Nephron progenitor cell (in vitro differentiated cells): ENCODE measurements around the gene RUNX1.

Experiments used
- DNase-seq: peaks from one replicate; pipeline ENCODE4 v3.0.0; 2021
- H3K27ac Mint-ChIP-seq: 2 replicates; pipeline ENCODE4 v1.8.0; 2021; ENCODE audit warnings: mild to moderate bottlenecking, moderate library complexity, mixed read lengths
- H3K27me3 Mint-ChIP-seq: 2 replicates; pipeline ENCODE4 v1.8.0; 2021; ENCODE audit warnings: mild to moderate bottlenecking, low read depth, mixed read lengths; ENCODE audit not compliant: poor library complexity
- H3K36me3 Mint-ChIP-seq: 2 replicates; pipeline ENCODE4 v1.8.0; 2021; ENCODE audit warnings: low read depth, mixed read lengths
- H3K4me1 Mint-ChIP-seq: 2 replicates; pipeline ENCODE4 v1.8.0; 2021; ENCODE audit warnings: mixed read lengths
- H3K4me3 Mint-ChIP-seq: 2 replicates; pipeline ENCODE4 v1.8.0; 2021; ENCODE audit warnings: mild to moderate bottlenecking, moderate library complexity, mixed read lengths
- H3K9me3 Mint-ChIP-seq: 2 replicates; pipeline ENCODE4 v1.8.0; 2021; ENCODE audit warnings: mild to moderate bottlenecking, moderate library complexity, mixed read lengths
- TF ChIP-seq, protein P1 (sequence below): fragments of 200-600 bp; sonication (generic); IDR thresholded peaks from 2 replicates; pipeline ENCODE4 v1.5.0; 2021; ENCODE audit warnings: antibody characterized with exemption

The RUNX1 gene

DNA sequence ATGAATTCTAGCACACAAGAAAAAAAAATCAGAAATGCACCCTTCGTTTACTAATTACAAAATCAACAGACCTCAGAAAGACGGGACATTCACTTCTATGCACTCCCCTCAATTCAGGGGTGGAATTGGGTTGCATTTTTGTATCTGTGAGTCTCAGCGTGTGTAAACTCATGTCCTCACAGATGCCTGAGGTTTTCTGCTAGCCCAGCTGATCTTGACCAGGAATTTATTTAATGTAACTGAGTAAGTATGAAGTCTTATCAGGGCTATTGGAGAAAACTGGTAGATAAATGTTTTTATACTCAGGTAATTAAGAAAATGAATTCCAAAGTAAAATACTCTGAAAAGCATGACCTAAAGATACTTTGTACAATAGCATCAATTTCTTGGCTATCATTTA lies 167.7 kb downstream of the RUNX1 start:
- Mint-ChIP-seq H3K27me3 (peaks cover 29% of the 10 kb centered on the region), H3K4me1 (peaks cover 16% of the 10 kb centered on the region), H3K36me3 (no peaks in the 10 kb centered on the region), H3K9me3 (no peaks in the 10 kb centered on the region), H3K27ac (no peak overlapping the region), H3K4me3 (no peak overlapping the region)
- TF ChIP-seq, protein P1, sequence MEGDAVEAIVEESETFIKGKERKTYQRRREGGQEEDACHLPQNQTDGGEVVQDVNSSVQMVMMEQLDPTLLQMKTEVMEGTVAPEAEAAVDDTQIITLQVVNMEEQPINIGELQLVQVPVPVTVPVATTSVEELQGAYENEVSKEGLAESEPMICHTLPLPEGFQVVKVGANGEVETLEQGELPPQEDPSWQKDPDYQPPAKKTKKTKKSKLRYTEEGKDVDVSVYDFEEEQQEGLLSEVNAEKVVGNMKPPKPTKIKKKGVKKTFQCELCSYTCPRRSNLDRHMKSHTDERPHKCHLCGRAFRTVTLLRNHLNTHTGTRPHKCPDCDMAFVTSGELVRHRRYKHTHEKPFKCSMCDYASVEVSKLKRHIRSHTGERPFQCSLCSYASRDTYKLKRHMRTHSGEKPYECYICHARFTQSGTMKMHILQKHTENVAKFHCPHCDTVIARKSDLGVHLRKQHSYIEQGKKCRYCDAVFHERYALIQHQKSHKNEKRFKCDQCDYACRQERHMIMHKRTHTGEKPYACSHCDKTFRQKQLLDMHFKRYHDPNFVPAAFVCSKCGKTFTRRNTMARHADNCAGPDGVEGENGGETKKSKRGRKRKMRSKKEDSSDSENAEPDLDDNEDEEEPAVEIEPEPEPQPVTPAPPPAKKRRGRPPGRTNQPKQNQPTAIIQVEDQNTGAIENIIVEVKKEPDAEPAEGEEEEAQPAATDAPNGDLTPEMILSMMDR = no peak
- no peak for DNase-seq

DNA sequence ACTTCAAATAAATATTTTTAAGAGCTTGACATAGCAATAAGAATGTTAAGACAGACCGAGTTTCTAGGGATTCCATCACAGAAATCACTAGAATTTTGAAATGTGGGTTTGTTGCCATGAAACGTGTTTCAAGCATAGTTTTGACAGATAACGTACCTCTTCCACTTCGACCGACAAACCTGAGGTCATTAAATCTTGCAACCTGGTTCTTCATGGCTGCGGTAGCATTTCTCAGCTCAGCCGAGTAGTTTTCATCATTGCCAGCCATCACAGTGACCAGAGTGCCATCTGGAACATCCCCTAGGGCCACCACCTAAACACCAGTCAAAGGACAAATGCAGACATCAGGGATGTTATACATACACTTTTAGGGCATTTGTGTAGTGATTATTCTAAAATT lies 168.7 kb downstream of the RUNX1 start:
- Mint-ChIP-seq H3K36me3 (no peaks in the 10 kb centered on the region), H3K4me1 (peaks cover 16% of the 10 kb centered on the region), H3K27ac (no peak overlapping the region), H3K4me3 (no peak overlapping the region), H3K27me3 (peaks cover 22% of the 10 kb centered on the region), H3K9me3 (no peaks in the 10 kb centered on the region)
- TF ChIP-seq, protein P1 = no peak
- DNase-seq = no peak

DNA sequence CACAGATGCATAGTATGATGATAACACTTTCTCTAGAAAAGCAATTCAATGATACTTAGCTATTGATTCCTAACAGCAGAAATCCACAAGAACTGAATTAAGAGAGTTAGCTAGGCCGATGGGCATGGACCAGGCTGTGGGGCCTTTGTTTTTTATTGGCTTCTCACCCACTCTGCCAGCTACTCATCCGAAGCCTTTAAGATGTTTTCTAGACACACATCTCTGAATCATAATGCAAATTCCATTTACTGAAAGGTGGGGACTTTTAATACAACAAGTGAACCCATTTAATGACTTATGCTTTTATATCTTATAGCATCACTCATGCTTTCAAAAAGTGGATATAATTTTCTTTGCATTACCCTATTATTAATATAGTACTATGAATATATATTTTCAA lies 170.2 kb downstream of the RUNX1 start:
- no peak for DNase-seq
- no peak overlapping the region for H3K27ac Mint-ChIP-seq
- no peaks in the 10 kb centered on the region for H3K36me3 Mint-ChIP-seq
- peaks cover 25% of the 10 kb centered on the region for H3K4me1 Mint-ChIP-seq
- H3K9me3 Mint-ChIP-seq = no peaks in the 10 kb centered on the region
- H3K27me3 Mint-ChIP-seq = peaks cover 13% of the 10 kb centered on the region
- no peak overlapping the region for H3K4me3 Mint-ChIP-seq
- TF ChIP-seq, protein P1 = no peak

DNA sequence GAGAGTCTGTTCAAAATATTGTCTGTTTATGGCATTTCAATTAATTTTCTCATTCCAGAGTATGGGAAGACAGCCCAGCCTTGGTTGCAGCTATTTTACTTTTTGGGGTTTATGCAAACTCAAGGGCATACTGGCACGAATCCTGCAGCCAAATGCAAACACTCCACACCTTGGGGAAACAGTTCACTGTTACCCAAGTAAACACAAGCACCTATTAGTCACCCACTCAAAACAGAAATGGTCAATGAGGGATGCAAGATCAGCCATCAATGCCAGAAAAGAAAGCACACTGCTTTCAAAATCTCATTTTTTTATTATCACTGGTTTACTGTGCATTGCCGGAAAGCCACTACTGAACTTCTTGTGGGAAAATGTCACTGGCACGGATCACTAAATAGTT lies 170.6 kb downstream of the RUNX1 start:
- H3K27ac Mint-ChIP-seq = no peak overlapping the region
- H3K27me3 Mint-ChIP-seq = peaks cover 11% of the 10 kb centered on the region
- no peak for DNase-seq
- H3K4me1 Mint-ChIP-seq = peaks cover 28% of the 10 kb centered on the region
- no peaks in the 10 kb centered on the region for H3K9me3 Mint-ChIP-seq
- H3K4me3 Mint-ChIP-seq = no peak overlapping the region
- TF ChIP-seq, protein P1 = no peak
- no peaks in the 10 kb centered on the region for H3K36me3 Mint-ChIP-seq

DNA sequence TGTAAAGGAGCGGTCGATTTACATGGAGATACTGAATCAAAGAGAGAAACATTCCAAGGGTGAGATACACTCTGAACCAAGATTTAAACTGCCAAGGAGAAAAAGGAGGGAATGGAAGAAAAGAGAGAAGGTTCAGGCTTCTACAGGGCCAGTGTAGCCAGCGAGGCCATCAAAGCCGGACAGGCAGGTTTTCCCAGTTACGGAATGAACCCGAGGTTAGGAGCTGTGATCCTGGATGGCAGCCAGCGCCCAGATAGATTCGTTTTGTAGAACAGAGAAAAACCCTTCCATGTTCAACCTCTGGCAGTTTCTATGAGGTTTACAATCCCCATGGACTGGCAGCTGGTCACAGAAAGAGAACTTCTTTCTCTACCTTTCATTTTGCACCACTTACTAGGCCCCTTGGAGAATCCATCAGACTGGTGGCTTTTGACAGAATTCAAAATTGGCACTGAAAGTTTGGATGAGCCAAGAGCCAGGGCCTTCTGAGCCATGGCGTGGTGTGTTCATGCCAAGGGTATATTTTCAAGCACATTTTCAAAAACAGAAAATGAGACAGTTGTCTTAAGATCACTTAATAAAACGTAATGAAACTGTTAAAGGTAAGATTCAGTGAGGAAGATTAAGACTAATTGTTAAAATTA lies 171.5 kb downstream of the RUNX1 start:
- Mint-ChIP-seq H3K4me3 (no peak overlapping the region), H3K27me3 (peaks cover 6% of the 10 kb centered on the region), H3K36me3 (no peaks in the 10 kb centered on the region), H3K9me3 (no peaks in the 10 kb centered on the region), H3K4me1 (peaks cover 32% of the 10 kb centered on the region), H3K27ac (no peak overlapping the region)
- no peak for DNase-seq
- TF ChIP-seq, protein P1 = no peak

DNA sequence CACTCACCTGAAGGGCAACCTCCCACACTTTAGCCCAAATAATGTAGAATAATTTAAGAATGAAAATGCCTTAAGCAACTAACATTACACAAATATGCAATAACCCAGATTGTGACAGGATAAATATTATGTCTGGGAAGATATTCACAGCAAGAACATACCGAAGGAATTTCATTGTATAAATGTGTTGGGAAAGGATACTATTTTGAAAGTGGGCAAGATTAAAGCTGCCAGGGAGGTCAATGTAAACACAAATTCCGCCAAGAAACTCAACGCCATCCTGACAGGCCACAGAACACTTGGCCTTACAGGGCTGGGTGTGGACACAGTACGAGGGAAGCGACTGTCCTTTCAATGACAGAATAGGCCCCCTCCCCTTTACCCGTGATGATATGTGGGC lies 173.3 kb downstream of the RUNX1 start:
- TF ChIP-seq, protein P1 = no peak
- Mint-ChIP-seq H3K36me3 (no peaks in the 10 kb centered on the region), H3K27ac (no peak overlapping the region), H3K4me1 (peaks cover 39% of the 10 kb centered on the region), H3K27me3 (peaks cover 3% of the 10 kb centered on the region), H3K9me3 (no peaks in the 10 kb centered on the region), H3K4me3 (no peak overlapping the region)
- DNase-seq = no peak
